GM21576 (cell line): ENCODE measurements around the gene RTEL1.
"Not testable (repeated sequence)": the region's sequence is repeated elsewhere in the genome, so short reads cannot be mapped to it uniquely, and the experiment has no call there.

Experiments
- ATAC-seq: cut with Tn5 transposase; IDR thresholded peaks from one replicate; pipeline ENCODE4 v1.9.1; 2021; ENCODE audit warnings: mild to moderate bottlenecking, moderate library complexity; ENCODE audit not compliant: unreplicated experiment

The RTEL1 gene

GRCh38 chr20:63708301-63709148 lies 50.4 kb downstream of the RTEL1 start:
- ATAC-seq = no peak

- ATAC-seq = no peak
Measured at GRCh38 chr20:63709149-63709527, 51.0 kb downstream of the RTEL1 start.

GRCh38 chr20:63711085-63711645 lies 53.1 kb downstream of the RTEL1 start:
- ATAC-seq = no peak

DNA sequence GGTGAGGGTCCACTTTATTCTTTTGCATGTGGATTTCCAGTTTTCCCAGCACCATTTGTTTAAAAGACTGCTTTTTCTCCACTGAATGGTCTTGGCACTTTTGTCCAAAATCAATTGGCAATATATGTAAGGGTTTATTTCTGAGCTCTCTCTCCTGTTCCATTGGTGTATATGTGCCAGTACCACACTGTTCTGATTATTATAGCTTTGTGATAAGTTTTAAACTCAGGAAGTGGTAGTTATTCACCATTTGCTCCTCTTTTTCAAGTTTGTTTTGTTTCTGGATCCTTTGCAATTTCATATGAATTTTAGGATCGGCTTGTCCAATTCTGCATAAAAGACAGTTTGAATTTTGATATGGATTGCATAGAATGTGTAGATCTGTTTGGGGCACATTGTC lies 54.1 kb downstream of the RTEL1 start:
- ATAC-seq = no peak

DNA sequence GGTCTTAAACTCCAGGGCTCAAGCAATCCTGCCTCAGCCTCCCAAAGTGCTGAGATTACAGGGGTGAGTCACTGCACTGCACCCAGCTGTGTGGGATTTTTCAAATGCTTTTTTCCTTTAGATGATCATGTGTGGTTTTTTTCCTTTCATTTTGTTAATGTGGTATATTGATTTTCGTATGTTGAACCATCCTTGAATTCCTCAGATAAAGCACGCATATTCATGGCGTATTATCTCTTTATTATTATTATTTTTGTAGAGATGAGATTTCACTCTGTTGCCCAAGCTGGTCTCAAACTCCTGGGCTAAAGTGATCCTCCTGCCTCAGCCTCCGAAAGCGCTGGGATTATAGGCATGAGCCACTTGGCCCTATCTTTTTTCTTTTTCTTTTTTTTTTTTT lies 56.7 kb downstream of the RTEL1 start:
- no peak for ATAC-seq

DNA sequence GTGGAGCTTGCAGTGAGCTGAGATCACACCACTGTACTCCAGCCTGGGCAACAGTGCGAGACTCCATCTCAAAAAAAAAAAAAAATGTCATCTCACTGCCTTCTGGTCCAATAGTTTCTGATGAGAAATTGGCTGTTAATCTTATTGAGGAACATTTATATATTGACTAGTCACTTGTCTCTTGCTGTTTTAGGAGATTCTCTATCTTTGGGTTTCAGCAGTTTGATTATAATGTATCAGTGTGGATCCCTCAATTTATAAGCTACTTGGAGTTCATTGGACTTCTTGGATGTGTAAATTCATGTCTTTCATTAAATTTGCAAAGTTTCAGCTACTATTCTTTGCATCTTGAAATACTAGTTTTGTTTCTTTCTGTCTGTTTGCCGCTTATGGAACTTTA lies 60.9 kb downstream of the RTEL1 start:
- no peak for ATAC-seq

GRCh38 chr20:63722967-63723622 lies 65.0 kb downstream of the RTEL1 start:
- ATAC-seq = not testable (repeated sequence)

- not testable (repeated sequence) for ATAC-seq
Measured at GRCh38 chr20:63730189-63730733, 72.1 kb downstream of the RTEL1 start.

DNA sequence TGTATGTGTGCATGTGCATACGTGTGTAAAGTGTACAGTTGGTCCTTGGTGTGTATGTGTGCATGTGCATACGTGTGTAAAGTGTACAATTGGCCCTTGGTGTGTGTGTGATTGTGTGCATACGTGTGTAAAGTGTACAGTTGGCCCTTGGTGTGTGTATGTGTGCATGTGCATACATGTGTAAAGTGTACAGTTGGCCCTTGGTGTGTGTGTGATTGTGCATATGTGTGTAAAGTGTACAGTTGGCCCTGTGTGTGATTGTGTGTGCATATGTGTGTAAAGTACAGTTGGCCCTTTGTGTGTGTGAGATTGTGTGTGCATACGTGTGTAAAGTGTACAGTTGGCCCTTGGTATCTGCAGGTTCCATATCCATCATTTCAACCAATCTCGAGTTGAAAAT lies 73.3 kb downstream of the RTEL1 start:
- ATAC-seq = no peak

DNA sequence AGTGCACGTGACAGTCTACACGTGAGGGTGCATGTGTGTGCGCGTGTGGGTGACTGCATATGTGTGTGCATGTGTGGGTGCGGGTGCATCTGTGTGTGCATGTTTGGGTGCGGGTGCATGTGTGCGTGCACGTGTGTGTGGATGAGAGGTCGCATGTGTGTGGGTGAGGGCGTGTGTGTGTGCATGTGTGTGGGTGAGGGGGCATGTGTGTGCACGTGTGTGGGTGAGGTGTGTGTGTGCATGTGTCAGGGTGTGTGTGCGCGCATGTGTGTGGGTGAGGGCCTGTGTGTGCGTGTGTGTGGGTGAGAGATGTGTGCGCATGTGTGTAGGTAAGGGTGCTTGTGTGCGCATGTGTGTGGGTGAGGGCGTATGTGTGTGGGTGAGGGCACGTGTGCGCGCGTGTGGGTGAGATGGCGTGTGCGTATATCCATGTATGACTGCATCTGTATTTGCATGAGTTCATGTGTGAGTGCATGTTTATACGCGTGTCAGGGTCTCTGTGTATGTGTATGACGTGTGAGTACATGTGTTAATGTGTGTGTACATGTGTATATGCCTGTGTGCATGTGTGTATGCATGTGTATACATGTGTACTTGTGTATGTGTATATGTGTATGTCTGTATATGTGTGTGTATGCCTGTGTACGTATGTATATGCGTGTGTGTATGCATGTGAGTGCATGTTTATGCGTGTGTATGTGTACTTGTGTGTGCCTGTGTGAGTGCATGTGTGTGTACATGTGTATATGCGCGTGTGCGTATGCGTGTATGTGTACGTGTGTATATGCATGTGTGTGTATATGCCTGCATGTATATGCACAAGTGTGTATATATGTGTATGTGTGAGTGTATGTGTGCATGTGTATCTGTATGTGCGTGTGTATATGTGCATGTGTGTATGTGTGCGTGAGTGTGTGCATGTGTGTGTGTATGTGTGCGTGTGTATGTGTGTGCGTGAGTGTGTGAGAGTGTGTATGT lies 74.3 kb downstream of the RTEL1 start:
- no peak for ATAC-seq

DNA sequence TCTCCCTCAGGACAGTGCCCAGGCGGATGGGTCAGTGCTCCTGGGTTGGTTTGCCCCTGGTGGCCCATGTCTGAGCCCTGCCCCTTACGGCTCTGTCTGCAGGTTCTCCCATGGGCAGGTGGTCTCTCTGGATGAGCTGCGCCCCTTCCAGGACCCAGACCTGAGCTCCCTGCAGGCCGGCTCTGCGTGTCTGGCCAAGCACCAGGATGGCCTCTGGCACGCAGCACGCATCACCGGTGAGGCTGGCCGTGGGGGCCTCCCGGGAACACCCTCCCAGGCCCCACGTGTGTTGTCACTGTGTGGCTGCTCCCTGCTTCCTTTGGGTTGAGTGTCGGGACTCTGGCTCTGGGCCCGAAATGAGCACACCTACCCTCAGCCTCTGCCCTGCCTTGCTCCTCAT lies 75.0 kb downstream of the RTEL1 start:
- ATAC-seq = no peak

GRCh38 chr20:63733579-63734081 lies 75.5 kb downstream of the RTEL1 start:
- ATAC-seq = no peak

GRCh38 chr20:63734111-63734945 lies 76.2 kb downstream of the RTEL1 start:
- no peak for ATAC-seq

DNA sequence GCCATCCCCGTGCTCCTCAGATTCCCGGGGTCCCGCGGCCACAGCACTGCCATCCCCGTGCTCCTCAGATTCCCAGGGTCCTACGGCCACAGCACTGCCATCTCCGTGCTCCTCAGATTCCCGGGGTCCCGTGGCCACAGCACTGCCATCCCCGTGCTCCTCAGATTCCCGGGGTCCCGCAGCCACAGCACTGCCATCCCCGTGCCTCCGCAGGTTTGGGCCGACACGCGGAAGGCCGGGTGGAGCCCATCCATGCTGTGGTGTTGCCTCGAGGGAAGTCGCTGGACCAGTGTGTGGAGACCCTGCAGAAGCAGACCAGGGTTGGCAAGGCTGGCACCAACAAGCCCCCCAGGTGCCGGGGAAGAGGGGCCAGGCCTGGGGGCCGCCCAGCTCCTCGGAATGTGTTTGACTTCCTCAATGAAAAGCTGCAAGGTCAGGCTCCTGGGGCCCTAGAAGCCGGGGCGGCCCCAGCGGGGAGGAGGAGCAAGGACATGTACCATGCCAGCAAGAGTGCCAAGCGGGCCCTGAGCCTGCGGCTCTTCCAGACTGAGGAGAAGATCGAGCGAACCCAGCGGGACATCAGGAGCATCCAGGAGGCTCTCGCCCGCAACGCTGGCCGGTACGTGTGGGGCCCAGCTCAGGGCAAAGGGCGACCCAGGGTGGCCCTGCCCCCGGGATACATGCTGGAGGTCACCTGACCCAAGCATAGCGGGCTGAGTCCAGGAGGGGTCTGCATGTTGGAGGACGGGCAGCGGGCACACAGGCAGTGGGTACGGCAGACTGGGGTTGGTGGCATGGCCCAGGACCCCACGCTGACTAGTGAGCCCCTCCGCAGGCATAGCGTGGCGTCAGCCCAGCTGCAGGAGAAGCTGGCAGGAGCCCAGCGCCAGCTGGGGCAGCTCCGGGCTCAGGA lies 77.1 kb downstream of the RTEL1 start:
- no peak for ATAC-seq

DNA sequence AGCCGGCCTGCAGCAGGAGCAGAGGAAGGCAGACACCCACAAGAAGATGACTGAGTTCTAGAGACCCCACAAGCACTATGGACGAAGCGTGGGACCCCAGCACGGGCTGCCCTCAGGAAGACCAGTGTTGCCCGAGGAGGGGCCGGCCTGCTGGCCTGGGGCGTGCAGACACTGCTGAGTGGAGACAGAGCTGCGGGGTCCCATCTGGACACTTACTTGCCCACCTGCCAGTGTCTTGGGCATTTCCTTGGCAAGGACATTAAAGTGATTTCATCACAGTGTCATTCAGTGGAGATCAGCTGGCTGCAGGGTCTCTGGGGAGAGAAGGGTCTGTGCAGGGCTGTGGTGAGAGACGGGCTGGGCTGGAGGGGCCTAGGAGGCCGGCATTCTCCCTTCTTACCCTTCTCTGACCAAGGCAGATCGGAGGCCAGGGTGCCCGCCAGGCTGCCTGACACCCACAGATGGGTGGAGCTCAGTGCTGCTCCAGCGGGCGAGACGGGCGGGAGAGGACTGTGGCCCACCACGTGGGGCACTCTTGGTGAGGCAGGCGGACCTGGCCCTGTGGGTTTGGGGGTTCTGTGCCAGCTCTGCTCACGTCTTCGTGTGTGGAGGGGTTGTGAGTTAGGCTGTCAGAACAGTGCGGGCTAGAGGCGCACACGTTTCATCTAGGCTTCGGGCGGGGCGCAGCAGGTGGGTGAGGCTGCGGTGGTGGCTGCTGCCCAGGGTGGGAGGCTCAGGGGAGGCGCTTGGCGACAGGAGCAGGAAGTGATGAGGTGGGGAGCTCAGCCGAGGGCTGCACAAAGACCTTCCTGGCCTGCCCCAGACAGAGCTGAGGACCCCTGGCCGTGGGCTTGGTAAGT lies 78.0 kb downstream of the RTEL1 start, which contains the start of gene LIME1:
Gene LIME1 (plus strand): TSS at position 806 of the 860 bp plus-strand sequence. CDS start 886 bp downstream, outside the sequence.
- ATAC-seq = no peak

DNA sequence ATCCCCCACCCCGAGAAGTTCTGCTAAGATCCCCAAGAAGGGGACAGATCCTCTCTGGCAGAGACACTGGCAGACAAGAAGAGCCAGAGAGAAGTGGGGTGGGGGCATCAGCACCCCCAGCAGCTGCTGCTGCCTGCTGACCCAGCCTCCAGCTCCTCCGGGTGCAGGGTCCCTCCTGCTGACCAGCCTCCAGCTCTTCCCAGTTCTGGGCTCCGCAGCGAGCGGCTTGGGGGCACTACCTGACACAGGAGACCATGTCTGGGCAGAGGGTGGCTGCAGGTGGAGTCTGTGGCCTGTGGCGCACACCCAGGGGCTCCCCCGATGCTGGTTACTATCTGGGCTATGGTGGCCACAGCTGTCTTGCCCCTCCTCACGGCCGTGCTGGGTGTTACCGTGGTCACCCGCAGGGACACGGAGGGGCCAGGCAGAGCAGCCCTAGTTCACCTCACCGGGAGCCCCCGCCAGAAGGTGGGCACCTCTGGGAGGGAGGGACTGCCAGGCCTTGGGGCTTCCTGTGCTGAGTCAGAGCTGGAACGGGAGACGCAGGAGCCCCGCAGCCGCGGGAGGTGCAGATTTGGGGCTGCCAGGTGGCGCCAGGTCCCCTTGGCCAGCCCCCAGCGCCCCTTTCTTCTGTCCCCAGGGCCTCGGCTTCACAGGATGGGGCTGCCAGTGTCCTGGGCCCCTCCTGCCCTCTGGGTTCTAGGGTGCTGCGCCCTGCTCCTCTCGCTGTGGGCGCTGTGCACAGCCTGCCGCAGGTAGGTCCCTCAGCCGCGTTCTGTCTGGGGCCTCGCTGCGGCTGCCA lies 79.0 kb downstream of the RTEL1 start:
- ATAC-seq = no peak

- ATAC-seq = no peak
Measured at GRCh38 chr20:63737695-63737944, 79.5 kb downstream of the RTEL1 start.
